Omental fat pad (tissue), 4 donors: ENCODE data around the gene FAM20C. TPM values are rescaled to one million over a fixed set of nuclear protein-coding genes. Genes with fewer than 3 reads are reported as not detected.
A peak's percentile ranks its signal among the peaks of the same experiment; 100 is the strongest.

Experiments used
- ATAC-seq: fragments of 150-250 bp; one replicate; pipeline ENCODE4 v1.9.1; 2016; ENCODE audit warnings: mild to moderate bottlenecking, moderate library complexity; ENCODE audit not compliant: low FRiP score
- DNase-seq: peaks from one replicate; pipeline ENCODE4 v3.0.0-alpha.2; 2019; ENCODE audit warnings: low spot score
- CTCF ChIP-seq, 3 donors: fragments of 450-650 bp; IDR thresholded peaks; one replicate each; pipeline ENCODE4 v1.5.1; 2016 to 2017; ENCODE audit warnings: antibody characterized with exemption in 3 of 3, mild to moderate bottlenecking in 3 of 3, moderate library complexity in 2 of 3
- total RNA-seq, 4 donors: library from RNA; depleted of rRNA; stranded (reverse); fragments of >200 nt; gene quantifications; one replicate each; pipeline ENCODE4 v1.1.0, GENCODE V29; 2016

FAM20C gene
- total RNA-seq, 4 donors from 2014 or later = 25.5 to 119 (median 35.8) TPM

- ATAC-seq (peak; percentile 13), DNase-seq (no peak)
- TF ChIP-seq CTCF (IDR thresholded peaks at IDR 0.05) = no peak
These were observed 8.7 kb upstream of the FAM20C start for GRCh38 chr7:183496-184292.

GRCh38 chr7:184294-185264 lies 7.8 kb upstream of the FAM20C start:
- no peak for DNase-seq
- ATAC-seq = no peak
- TF ChIP-seq CTCF (IDR thresholded peaks at IDR 0.05) = no peak

GRCh38 chr7:186516-187113 lies 5.8 kb upstream of the FAM20C start:
- DNase-seq (no peak), ATAC-seq (no peak)
- TF ChIP-seq CTCF (IDR thresholded peaks at IDR 0.05) = no peak

- no peak for DNase-seq
These were observed 5.0 kb upstream of the FAM20C start for GRCh38 chr7:187227-187927.

GRCh38 chr7:188174-188573 lies 4.2 kb upstream of the FAM20C start:
- no peak for DNase-seq
- ATAC-seq = no peak
- no peak for TF ChIP-seq CTCF (IDR thresholded peaks at IDR 0.05)

More at GRCh38 chr7:187227-187927, 5.0 kb upstream of the FAM20C start:
- ATAC-seq = no peak
- no peak for TF ChIP-seq CTCF (IDR thresholded peaks at IDR 0.05)

- ATAC-seq (no peak), DNase-seq (no peak)
- TF ChIP-seq CTCF (IDR thresholded peaks at IDR 0.05) = no peak
These were observed 3.5 kb upstream of the FAM20C start for GRCh38 chr7:188727-189500.
